ENCODE data around the gene CARNS1. TPM values are rescaled to one million over a fixed set of nuclear protein-coding genes. Genes with fewer than 3 reads are reported as not detected.

The CARNS1 gene
- total and polyA plus RNA-seq, 8 donors, result 0.29 to 33.3 (median 2.9) TPM

DNA sequence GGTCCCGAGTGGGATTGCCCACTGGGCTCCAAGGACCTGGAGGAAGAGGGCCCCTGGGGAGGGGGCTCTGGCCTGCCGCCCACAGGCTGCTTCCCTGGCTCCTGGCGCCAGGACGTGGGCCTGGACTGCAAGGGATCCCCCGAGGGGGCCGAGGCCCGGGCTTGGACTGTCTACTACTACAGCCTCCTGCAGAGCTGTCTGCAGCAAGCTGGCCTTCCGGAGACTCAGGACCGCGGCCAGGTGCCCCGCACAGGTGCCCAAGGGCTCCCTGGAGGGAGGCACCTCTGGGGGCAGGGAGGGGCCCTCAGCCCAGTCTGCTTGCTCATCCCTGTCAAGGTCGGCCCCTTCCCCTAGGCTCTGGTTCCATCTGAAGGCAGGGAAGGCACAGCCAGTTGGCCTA is 1.9 kb downstream of the CARNS1 start:
- intact Hi-C loops (cut with DNase I; ENCODE audit: low total_unique reads), result no loop called here
- no peaks in the 10 kb centered on the region for H3K9me3 ChIP-seq
- H3K27ac ChIP-seq, result peak overlapping the region in 4 of 5 donors; percentile 28 to 86 (median 74)
- no peak for DNase-seq
- H3K4me3 ChIP-seq, result no peak overlapping the region
- H3K27me3 ChIP-seq, result peaks cover 0 to 26% (median 0%) of the 10 kb centered on the region in 3 donors
- WGBS, 5 donors, result 47 to 92% (median 74%) methylated on average over 3 to 12 of the region's 12 CpGs
- TF ChIP-seq EP300 (IDR thresholded peaks at IDR 0.05) (no peak), POLR2AphosphoS5 (IDR thresholded peaks at IDR 0.05) (no peak)
- peaks cover 60 to 68% (median 68%) of the 10 kb centered on the region in 4 donors for H3K4me1 ChIP-seq
- H3K36me3 ChIP-seq, result no peaks in the 10 kb centered on the region

DNA sequence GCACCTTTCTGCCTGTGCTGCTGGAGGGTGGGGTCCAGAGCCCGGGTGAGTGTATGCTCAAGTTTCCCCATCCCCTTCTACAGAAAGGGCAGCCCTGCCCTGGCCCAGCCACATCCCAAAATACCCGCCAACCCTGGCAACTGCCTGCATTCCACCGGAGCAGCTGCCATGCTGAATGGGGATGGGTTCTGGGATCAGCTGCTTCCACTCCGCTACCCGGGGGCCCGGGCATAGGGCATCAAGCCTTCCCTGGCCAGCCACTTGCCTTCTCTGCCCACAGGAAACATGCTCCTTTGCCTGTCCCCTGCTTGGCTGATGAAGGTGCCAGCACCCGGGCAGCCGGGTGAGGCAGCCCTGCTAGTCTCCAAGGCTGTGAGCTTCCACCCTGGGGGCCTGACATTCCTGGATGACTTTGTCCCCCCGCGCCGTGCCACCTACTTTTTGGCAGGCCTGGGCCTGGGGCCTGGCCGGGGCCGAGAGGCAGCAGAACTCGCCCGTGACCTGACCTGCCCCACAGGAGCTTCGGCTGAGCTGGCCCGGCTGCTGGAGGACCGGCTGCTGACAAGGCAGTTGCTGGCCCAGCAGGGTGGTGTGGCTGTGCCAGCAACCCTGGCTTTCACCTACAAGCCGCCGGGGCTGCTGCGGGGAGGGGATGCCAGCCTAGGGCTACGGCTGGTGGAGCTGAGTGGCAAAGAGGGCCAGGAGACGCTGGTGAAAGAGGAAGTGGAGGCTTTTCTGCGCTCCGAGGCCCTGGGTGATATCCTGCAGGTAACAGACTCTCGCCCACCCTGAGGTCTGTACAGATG is 3.2 kb downstream of the CARNS1 start:
- peak overlapping the region; percentile 23 to 96 (median 52) for H3K27ac ChIP-seq
- TF ChIP-seq EP300 (IDR thresholded peaks at IDR 0.05) (no peak), POLR2AphosphoS5 (IDR thresholded peaks at IDR 0.05) (no peak), POLR2A (IDR thresholded peaks at IDR 0.05) (no peak)
- TF ChIP-seq, protein P1, sequence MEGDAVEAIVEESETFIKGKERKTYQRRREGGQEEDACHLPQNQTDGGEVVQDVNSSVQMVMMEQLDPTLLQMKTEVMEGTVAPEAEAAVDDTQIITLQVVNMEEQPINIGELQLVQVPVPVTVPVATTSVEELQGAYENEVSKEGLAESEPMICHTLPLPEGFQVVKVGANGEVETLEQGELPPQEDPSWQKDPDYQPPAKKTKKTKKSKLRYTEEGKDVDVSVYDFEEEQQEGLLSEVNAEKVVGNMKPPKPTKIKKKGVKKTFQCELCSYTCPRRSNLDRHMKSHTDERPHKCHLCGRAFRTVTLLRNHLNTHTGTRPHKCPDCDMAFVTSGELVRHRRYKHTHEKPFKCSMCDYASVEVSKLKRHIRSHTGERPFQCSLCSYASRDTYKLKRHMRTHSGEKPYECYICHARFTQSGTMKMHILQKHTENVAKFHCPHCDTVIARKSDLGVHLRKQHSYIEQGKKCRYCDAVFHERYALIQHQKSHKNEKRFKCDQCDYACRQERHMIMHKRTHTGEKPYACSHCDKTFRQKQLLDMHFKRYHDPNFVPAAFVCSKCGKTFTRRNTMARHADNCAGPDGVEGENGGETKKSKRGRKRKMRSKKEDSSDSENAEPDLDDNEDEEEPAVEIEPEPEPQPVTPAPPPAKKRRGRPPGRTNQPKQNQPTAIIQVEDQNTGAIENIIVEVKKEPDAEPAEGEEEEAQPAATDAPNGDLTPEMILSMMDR (IDR thresholded peaks at IDR 0.05), result no peak
- no peaks in the 10 kb centered on the region for H3K36me3 ChIP-seq
- peak in 1 of 2 donors; percentile 67 for DNase-seq
- peaks cover 0 to 17% (median 0%) of the 10 kb centered on the region in 3 donors for H3K27me3 ChIP-seq
- WGBS, 5 donors, result 31 to 53% (median 39%) methylated on average over 7 to 26 of the region's 26 CpGs
- H3K4me1 ChIP-seq, result peaks cover 60 to 68% (median 68%) of the 10 kb centered on the region in 4 donors
- H3K4me3 ChIP-seq, result no peak overlapping the region
- intact Hi-C loops (cut with DNase I; ENCODE audit: low total_unique reads), result no loop called here
- H3K9me3 ChIP-seq, result no peaks in the 10 kb centered on the region

DNA sequence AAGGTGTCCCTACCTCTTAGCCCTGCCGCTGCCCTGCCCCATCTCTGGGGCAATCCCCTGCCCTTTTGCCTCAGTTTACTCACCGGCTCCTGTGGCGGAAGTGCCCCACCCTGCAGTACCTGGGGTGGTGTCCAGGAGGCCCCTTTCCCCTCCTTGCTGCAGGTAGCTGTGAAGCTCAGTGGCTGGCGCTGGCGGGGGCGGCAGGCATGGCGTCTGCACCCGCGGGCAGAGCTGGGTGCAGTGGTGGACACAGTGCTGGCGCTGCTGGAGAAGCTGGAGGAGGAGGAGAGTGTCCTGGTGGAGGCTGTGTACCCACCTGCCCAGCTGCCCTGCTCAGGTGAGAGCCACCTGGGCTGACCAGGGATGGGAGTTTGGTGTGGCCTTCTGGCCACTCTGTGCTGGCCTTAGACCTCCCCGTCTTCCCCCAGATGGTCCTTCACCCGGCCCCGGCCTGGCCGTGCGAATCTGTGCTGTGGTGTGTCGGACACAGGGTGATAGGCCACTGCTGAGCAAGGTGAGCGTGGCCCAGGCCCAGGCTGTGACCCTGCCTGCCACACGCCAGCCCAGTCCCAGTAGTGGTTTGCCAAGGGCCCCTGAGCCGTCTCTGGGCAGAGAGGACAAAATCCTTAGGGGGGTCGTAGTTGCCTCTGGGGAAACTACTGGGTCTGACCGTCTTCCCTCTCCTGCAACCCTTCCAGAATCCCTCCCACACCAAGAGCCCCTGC is 4.0 kb downstream of the CARNS1 start:
- peaks cover 0 to 17% (median 0%) of the 10 kb centered on the region in 3 donors for H3K27me3 ChIP-seq
- no peak overlapping the region for H3K4me3 ChIP-seq
- no peak for DNase-seq
- no peak for TF ChIP-seq POLR2A (IDR thresholded peaks at IDR 0.05)
- TF ChIP-seq EP300 (IDR thresholded peaks at IDR 0.05), result no peak
- TF ChIP-seq, protein P1 (IDR thresholded peaks at IDR 0.05), result no peak
- TF ChIP-seq POLR2AphosphoS5 (IDR thresholded peaks at IDR 0.05), result no peak
- intact Hi-C loops (cut with DNase I; ENCODE audit: low total_unique reads), result no loop called here
- H3K27ac ChIP-seq, result peak overlapping the region; percentile 52 to 96 (median 94)
- no peaks in the 10 kb centered on the region for H3K36me3 ChIP-seq
- peaks cover 60 to 68% (median 67%) of the 10 kb centered on the region in 4 donors for H3K4me1 ChIP-seq
- no peaks in the 10 kb centered on the region for H3K9me3 ChIP-seq
- WGBS, 5 donors, result 83 to 86% (median 85%) methylated on average over 15 to 21 of the region's 21 CpGs

DNA sequence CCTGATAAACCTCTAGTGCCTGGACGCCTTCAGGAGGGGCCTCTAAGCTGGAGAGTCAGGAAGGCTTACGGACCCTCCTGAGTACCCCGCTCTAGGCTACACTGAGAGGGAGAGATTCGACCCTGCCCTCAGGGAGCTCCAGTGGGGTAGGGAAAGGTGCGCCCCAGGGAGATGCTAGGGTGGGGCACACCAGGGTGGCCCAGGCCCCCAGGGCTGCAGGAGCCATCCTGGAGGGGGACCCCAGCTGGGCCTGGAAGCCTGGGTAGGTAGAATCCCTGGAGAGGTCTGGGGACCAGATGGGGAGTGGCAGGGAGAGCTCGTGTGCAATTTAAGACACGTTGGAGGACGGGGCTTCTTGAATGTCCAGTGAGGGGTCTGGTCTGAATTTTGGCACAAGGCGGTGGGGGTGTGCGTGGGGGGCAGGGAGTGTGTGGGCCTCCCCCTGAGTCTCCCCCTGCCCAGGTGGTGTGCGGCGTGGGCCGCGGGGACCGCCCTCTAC is 4.7 kb downstream of the CARNS1 start:
- Histone ChIP-seq H3K4me1 (peaks cover 53 to 62% (median 60%) of the 10 kb centered on the region in 4 donors), H3K4me3 (peak overlapping the region; percentile 52 to 66 (median 62)), H3K9me3 (no peaks in the 10 kb centered on the region), H3K27me3 (peaks cover 0 to 11% (median 0%) of the 10 kb centered on the region in 3 donors), H3K36me3 (no peaks in the 10 kb centered on the region), H3K27ac (peak overlapping the region; percentile 88 to 96 (median 94))
- TF ChIP-seq, protein P1 (IDR thresholded peaks at IDR 0.05), result no peak
- TF ChIP-seq EP300 (IDR thresholded peaks at IDR 0.05) (no peak), POLR2AphosphoS5 (IDR thresholded peaks at IDR 0.05) (no peak), POLR2A (IDR thresholded peaks at IDR 0.05) (no peak)
- intact Hi-C loops (cut with DNase I; ENCODE audit: low total_unique reads), result no loop called here
- DNase-seq, result no peak
- WGBS, 5 donors, result 30 to 43% (median 34%) methylated on average over 11 to 15 of the region's 15 CpGs

Data from stomach (tissue), 9 donors.